ENCODE measurements around the gene SECTM1.

SECTM1 gene

DNA sequence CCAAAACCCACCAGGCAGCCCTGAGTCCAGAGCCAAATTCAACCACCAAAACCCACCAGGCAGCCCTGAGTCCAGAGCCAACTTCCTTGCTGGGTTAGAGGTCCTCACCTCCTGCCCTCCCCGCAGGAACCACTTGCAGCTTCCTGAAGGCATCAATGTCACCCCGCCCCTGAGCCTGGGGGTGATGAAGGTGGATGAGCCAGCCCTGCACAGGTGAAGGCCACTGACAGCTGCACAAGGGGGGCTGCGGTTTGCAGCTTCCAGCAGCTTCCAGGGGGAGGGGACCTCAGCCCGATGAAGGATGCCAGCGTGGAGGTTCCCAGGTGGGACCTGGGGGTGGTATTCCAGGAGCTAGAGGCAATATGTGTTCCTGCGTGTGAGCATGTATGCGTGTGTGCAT lies 52.5 kb downstream of the SECTM1 start:
- Histone ChIP-seq H3K27ac (ENCODE audit: low read length) (no peak overlapping the region), H3K27me3 (ENCODE audit: control insufficient read depth, insufficient read depth, low read length) (no peaks in the 10 kb centered on the region), H3K4me3 (ENCODE audit: low read length) (no peak overlapping the region), H3K9me3 (ENCODE audit: control insufficient read depth, insufficient read depth, low read length) (no peaks in the 10 kb centered on the region), H3K4me1 (ENCODE audit: control insufficient read depth, insufficient read depth, low read length) (peaks cover 6% of the 10 kb centered on the region), H3K36me3 (ENCODE audit: control insufficient read depth, insufficient read depth, low read length) (no peaks in the 10 kb centered on the region)
- no CpG with 5 or more reads among the region's 7 CpGs for WGBS (ENCODE audit: insufficient coverage, insufficient read length)
- DNase-seq (ENCODE audit: low read depth, low spot score) = no peak

DNA sequence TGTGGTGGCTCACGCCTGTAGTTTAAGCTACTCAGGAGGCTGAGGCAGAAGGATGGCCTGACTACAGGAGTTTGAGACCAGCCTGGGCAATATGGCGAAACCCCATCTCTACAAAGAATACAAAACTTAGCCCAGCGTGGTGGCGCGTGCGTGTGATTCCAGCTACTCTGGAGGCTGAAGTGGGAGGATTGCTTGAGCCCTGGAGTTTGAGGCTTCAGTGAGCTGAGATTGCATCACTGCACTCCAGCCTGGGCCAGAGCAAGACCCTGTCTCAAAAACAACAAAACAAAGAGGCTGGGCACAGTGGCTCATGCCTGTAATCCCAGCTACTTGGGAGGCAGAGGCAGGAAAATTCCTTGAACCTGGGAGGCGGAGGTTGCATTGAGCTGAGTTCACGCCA lies 53.0 kb downstream of the SECTM1 start:
- Histone ChIP-seq H3K27me3 (ENCODE audit: control insufficient read depth, insufficient read depth, low read length) (no peaks in the 10 kb centered on the region), H3K36me3 (ENCODE audit: control insufficient read depth, insufficient read depth, low read length) (no peaks in the 10 kb centered on the region), H3K27ac (ENCODE audit: low read length) (no peak overlapping the region), H3K9me3 (ENCODE audit: control insufficient read depth, insufficient read depth, low read length) (no peaks in the 10 kb centered on the region), H3K4me1 (ENCODE audit: control insufficient read depth, insufficient read depth, low read length) (peaks cover 6% of the 10 kb centered on the region), H3K4me3 (ENCODE audit: low read length) (no peak overlapping the region)
- no CpG with 5 or more reads among the region's 8 CpGs for WGBS (ENCODE audit: insufficient coverage, insufficient read length)
- DNase-seq (ENCODE audit: low read depth, low spot score) = no peak

DNA sequence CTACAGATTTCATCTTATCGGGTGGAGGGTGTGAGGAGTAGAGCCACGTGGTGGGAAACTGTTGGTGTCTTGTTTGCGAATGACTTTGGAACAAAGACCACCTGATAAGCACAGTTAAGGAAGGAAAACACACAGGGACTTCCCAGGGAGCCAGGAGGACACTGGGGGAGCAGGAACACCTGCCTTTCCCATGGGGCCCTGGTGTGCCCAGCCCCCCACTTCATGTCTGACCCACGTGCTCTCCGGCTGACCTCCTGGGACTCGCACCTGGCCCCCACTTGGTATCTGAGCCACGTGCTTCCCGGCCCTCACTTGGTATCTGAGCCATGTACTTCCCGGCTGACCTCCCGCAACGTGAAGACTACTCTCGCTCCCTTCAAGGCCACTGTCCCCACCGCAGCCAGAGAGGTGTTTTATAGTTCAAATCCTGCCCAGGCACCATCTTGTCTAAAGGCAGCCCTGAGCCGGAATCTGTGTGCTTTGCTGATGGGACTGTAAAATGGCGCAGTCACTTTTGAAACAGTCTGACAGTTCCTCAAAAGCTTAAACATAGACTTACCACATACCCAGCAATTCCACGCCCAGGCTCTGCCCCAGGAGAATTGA lies 54.7 kb downstream of the SECTM1 start:
- Histone ChIP-seq H3K36me3 (ENCODE audit: control insufficient read depth, insufficient read depth, low read length) (no peaks in the 10 kb centered on the region), H3K9me3 (ENCODE audit: control insufficient read depth, insufficient read depth, low read length) (no peaks in the 10 kb centered on the region), H3K27me3 (ENCODE audit: control insufficient read depth, insufficient read depth, low read length) (no peaks in the 10 kb centered on the region), H3K4me3 (ENCODE audit: low read length) (no peak overlapping the region), H3K4me1 (ENCODE audit: control insufficient read depth, insufficient read depth, low read length) (peaks cover 8% of the 10 kb centered on the region), H3K27ac (ENCODE audit: low read length) (no peak overlapping the region)
- no CpG with 5 or more reads among the region's 16 CpGs for WGBS (ENCODE audit: insufficient coverage, insufficient read length)
- no peak for DNase-seq (ENCODE audit: low read depth, low spot score)

DNA sequence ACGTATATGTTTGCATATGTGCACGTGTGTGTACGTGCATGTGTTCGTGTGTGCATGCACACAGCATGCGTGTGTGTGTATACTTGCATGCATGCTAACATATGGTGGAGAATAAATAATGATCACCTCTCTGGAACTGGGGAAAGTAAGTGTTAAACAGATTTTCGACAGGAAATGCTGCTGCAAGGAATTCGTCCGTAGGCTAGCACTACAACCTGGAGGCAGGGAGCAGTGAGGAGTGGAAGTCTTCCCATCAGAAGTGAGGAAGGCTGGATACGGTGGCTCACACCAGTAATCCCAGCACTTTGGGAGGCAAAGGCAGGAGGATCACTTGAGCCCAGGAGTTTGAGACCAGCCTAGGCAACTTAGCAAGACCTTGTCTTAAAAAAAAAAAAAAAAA lies 55.3 kb downstream of the SECTM1 start:
- H3K27me3 ChIP-seq (ENCODE audit: control insufficient read depth, insufficient read depth, low read length) = no peaks in the 10 kb centered on the region
- peaks cover 11% of the 10 kb centered on the region for H3K4me1 ChIP-seq (ENCODE audit: control insufficient read depth, insufficient read depth, low read length)
- H3K27ac ChIP-seq (ENCODE audit: low read length) = no peak overlapping the region
- H3K9me3 ChIP-seq (ENCODE audit: control insufficient read depth, insufficient read depth, low read length) = no peaks in the 10 kb centered on the region
- DNase-seq (ENCODE audit: low read depth, low spot score) = no peak
- no peak overlapping the region for H3K4me3 ChIP-seq (ENCODE audit: low read length)
- H3K36me3 ChIP-seq (ENCODE audit: control insufficient read depth, insufficient read depth, low read length) = no peaks in the 10 kb centered on the region
- no CpG with 5 or more reads among the region's 9 CpGs for WGBS (ENCODE audit: insufficient coverage, insufficient read length)

DNA sequence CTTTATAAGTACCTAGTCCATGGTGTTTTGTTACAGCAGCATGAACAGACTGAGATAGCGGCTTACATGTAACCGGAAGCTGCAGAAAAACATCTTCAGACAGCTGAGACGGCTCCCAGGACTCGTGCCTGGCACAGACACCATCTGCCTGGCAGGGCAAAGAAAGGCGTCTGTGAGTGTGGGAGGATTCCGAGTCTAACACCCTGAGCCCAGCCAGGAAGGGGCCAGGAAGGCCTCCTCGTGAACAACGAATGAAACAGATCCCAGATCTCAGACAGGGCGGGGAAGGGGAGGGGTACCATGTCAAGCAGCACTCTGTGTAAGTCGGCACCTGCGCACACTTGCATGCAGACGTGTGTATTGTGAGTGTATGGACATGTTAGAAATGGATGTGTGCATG lies 55.7 kb downstream of the SECTM1 start:
- H3K4me1 ChIP-seq (ENCODE audit: control insufficient read depth, insufficient read depth, low read length) = peaks cover 11% of the 10 kb centered on the region
- no CpG with 5 or more reads among the region's 12 CpGs for WGBS (ENCODE audit: insufficient coverage, insufficient read length)
- DNase-seq (ENCODE audit: low read depth, low spot score) = no peak
- no peaks in the 10 kb centered on the region for H3K27me3 ChIP-seq (ENCODE audit: control insufficient read depth, insufficient read depth, low read length)
- no peaks in the 10 kb centered on the region for H3K9me3 ChIP-seq (ENCODE audit: control insufficient read depth, insufficient read depth, low read length)
- no peak overlapping the region for H3K27ac ChIP-seq (ENCODE audit: low read length)
- no peak overlapping the region for H3K4me3 ChIP-seq (ENCODE audit: low read length)
- no peaks in the 10 kb centered on the region for H3K36me3 ChIP-seq (ENCODE audit: control insufficient read depth, insufficient read depth, low read length)

DNA sequence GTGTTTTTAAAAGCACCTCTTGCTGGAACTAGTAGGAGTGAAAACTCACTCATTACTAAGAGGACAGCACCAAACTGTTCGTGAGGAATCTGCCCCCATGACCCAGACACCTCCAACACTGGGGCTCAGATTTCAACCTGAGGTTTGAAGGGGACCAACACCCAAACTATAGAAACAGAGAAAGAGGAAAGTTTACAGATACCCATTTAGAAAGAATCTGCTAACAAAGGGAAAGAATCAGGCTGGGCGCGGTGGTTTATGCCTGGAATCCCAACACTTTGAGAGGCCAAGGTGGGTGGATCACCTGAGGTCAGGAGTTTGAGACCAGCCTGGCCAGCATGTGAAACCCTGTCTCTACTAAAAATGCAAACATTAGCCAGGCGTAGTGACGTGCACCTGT lies 56.6 kb downstream of the SECTM1 start:
- Histone ChIP-seq H3K4me3 (ENCODE audit: low read length) (no peak overlapping the region), H3K27me3 (ENCODE audit: control insufficient read depth, insufficient read depth, low read length) (no peaks in the 10 kb centered on the region), H3K4me1 (ENCODE audit: control insufficient read depth, insufficient read depth, low read length) (peaks cover 11% of the 10 kb centered on the region), H3K27ac (ENCODE audit: low read length) (no peak overlapping the region), H3K36me3 (ENCODE audit: control insufficient read depth, insufficient read depth, low read length) (no peaks in the 10 kb centered on the region), H3K9me3 (ENCODE audit: control insufficient read depth, insufficient read depth, low read length) (no peaks in the 10 kb centered on the region)
- WGBS (ENCODE audit: insufficient coverage, insufficient read length) = no CpG with 5 or more reads among the region's 5 CpGs
- DNase-seq (ENCODE audit: low read depth, low spot score) = no peak

DNA sequence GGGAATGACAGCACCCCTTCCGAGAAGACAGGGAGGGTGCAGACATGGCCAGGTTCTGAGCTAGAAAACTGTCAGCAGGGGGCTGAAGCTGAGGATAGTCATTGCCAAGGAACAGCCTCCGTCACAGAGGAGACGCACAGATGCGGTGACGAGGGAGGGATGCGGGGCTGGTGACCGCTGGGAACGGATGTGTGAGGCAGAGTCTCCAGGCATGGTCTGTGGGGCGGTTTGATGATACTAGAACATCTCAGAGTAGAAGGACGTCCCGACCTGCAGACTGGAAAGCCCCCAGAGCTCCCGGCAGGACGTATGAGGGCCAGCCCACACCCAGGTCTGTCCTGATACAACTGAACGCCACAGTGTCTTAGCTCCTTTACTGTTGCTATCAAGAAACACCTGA lies 58.2 kb downstream of the SECTM1 start:
- peaks cover 6% of the 10 kb centered on the region; the same call in 1 of the 2 replicates for H3K36me3 ChIP-seq (ENCODE audit: control insufficient read depth, insufficient read depth, low read length)
- peaks cover 6% of the 10 kb centered on the region; the same call in 1 of the 2 replicates for H3K4me1 ChIP-seq (ENCODE audit: control insufficient read depth, insufficient read depth, low read length)
- H3K9me3 ChIP-seq (ENCODE audit: control insufficient read depth, insufficient read depth, low read length) = no peaks in the 10 kb centered on the region
- no peak overlapping the region for H3K27ac ChIP-seq (ENCODE audit: low read length)
- DNase-seq (ENCODE audit: low read depth, low spot score) = no peak
- WGBS (ENCODE audit: insufficient coverage, insufficient read length) = no CpG with 5 or more reads among the region's 14 CpGs
- H3K27me3 ChIP-seq (ENCODE audit: control insufficient read depth, insufficient read depth, low read length) = no peaks in the 10 kb centered on the region
- no peak overlapping the region for H3K4me3 ChIP-seq (ENCODE audit: low read length)

DNA sequence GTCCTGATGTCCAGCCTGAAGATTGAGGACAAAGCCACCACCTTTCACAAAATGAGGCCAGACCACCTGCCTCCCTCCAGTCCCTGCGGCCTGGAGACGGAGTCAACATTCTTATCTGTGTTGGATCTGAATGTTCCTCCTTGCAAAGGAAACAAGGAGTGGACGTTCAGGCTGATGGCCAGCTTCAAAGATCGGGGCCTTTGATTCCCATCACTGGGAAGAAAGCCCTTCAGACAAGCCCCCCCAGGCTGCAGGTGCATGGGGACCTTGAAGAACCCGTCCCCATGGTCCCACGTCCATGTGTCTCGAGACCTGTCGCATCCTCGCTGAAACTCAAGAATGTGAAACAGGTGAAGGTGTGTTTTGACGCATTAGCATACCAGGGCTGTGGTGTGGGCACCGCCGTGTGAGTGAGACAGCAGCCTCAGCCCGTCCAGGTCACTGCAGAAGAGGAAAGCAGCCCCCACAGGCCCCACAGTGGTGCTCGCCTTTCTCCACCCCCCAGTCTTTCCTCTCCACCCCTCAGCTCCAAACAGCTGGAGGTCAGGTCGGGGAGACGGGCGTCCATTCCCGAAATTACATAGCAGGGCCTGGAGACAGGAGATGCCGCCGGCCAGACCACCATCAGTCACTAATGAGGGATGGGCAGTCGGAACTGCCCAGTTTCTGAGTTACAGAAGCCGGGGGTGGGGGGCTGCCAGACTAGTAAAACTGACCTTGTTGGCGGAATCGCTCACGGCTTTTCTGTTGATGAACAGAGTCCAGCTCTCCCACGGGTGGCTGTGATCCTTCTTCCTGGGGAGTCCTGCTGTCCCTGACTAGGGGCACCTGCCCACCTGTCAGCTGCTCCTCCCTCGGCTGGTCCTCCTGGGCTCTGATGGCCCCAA lies 59.2 kb downstream of the SECTM1 start:
- Histone ChIP-seq H3K27me3 (ENCODE audit: control insufficient read depth, insufficient read depth, low read length) (no peaks in the 10 kb centered on the region), H3K4me1 (ENCODE audit: control insufficient read depth, insufficient read depth, low read length) (peaks cover 6% of the 10 kb centered on the region; the same call in 1 of the 2 replicates), H3K4me3 (ENCODE audit: low read length) (peak overlapping the region; percentile 41; the same call in 1 of the 2 replicates), H3K9me3 (ENCODE audit: control insufficient read depth, insufficient read depth, low read length) (no peaks in the 10 kb centered on the region), H3K36me3 (ENCODE audit: control insufficient read depth, insufficient read depth, low read length) (peaks cover 6% of the 10 kb centered on the region), H3K27ac (ENCODE audit: low read length) (no peak overlapping the region)
- DNase-seq (ENCODE audit: low read depth, low spot score) = no peak
- no CpG with 5 or more reads among the region's 27 CpGs for WGBS (ENCODE audit: insufficient coverage, insufficient read length)

DNA sequence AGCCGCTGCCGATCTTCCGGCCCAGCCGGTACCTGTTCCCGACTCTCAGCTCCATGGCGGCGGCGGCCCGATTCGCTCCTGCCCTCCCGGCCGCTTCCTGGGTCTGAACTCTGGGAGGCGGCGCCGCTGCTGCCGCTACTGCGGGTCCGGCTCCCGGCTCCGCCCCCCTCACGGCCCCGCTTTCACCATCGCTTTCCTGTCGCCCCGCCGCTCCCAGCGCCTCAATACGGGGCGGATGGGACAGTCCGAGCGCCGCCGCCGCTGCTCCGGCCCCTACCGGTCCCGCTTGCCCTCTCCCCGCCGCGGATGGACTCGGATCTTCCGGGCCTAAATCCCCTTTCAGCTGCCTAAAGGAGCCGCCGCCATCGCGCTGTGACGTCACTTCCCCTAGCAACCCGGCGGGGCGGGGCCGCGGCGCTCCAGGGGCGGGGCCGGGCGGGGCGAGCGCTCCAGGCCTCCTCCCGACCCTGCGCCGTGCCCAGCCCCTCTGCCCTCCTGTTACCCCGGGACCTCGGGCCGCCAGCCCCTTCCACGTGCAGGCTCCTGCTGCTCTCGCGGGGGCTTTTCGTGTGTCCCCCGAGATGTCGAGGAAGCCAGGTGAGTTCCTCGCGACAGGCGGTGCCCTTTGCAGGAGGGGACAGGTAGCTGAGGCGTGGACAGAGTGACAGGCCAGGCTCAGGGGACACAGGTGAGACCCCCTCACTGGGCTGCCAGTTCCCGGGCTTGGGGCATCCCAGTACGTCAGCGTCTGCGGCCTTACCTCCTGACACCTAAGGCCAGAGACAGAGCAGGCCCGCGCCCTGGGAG lies 60.0 kb downstream of the SECTM1 start, which contains the start of gene CSNK1D:
Gene CSNK1D, minus strand, starts transcription at position 374 of the 807 bp plus-strand sequence. Its CDS starts 319 bp downstream, at position 55.
- H3K27me3 ChIP-seq (ENCODE audit: control insufficient read depth, insufficient read depth, low read length) = no peaks in the 10 kb centered on the region
- peak within 1 kb of the TSS; percentile 95 for H3K4me3 ChIP-seq (ENCODE audit: low read length)
- DNase-seq (ENCODE audit: low read depth, low spot score) = no peak
- H3K9me3 ChIP-seq (ENCODE audit: control insufficient read depth, insufficient read depth, low read length) = no peaks in the 10 kb centered on the region
- peaks cover 4% of the 10 kb centered on the region; the same call in 1 of the 2 replicates for H3K4me1 ChIP-seq (ENCODE audit: control insufficient read depth, insufficient read depth, low read length)
- no CpG with 5 or more reads among the region's 80 CpGs for WGBS (ENCODE audit: insufficient coverage, insufficient read length)
- no peak within 1 kb of the TSS for H3K27ac ChIP-seq (ENCODE audit: low read length)
- H3K36me3 ChIP-seq (ENCODE audit: control insufficient read depth, insufficient read depth, low read length) = peaks cover 6% of the 10 kb centered on the region
